Tibial nerve (tissue), 4 donors: Measurements from ENCODE around the gene RGS6.

Experiments used
- EP300 ChIP-seq, 2 donors: sonication (generic); formaldehyde crosslinking; IDR thresholded peaks; one replicate each; pipeline ENCODE4 v1.6.1; 2017; ENCODE audit warnings: antibody characterized with exemption in 2 of 2, mild to moderate bottlenecking in 1 of 2
- POLR2A ChIP-seq, 2 donors: fragments of 450-650 bp; IDR thresholded peaks; one replicate each; pipeline ENCODE4 v1.6.1; 2017; ENCODE audit warnings: antibody characterized with exemption in 2 of 2, mild to moderate bottlenecking in 2 of 2, moderate library complexity in 2 of 2
- TF ChIP-seq, protein P1 (sequence below), 5 experiments: fragments of 200-600 bp in 3 of 5; fragments of 450-650 bp in 2 of 5; sonication (generic) in 3 of 5; IDR thresholded peaks; one replicate each; pipeline ENCODE4 v1.5.1; 2016 to 2019; ENCODE audit warnings: antibody characterized with exemption in 5 of 5, mild to moderate bottlenecking in 3 of 5, moderate library complexity in 2 of 5

DNA sequence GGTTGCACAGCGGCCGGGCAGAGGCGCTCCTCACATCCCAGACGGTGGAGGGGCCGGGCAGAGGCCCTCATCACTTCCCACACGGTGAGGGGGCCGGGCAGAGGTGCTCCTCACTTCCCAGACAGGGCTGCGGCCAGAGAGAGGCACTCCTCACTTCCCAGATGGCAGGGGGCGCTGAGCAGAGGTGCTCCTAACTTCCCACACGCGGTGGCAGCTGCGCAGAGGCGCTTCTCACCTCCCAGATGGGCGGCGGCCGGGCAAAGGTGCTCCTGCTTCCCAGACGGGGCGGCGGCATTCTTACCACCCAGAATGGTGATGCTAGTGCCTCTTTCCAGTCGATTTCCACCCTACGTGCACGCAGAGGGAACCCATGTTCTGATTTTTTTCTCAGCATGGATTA is 304.4 kb downstream of the RGS6 start:
- TF ChIP-seq, protein P1, sequence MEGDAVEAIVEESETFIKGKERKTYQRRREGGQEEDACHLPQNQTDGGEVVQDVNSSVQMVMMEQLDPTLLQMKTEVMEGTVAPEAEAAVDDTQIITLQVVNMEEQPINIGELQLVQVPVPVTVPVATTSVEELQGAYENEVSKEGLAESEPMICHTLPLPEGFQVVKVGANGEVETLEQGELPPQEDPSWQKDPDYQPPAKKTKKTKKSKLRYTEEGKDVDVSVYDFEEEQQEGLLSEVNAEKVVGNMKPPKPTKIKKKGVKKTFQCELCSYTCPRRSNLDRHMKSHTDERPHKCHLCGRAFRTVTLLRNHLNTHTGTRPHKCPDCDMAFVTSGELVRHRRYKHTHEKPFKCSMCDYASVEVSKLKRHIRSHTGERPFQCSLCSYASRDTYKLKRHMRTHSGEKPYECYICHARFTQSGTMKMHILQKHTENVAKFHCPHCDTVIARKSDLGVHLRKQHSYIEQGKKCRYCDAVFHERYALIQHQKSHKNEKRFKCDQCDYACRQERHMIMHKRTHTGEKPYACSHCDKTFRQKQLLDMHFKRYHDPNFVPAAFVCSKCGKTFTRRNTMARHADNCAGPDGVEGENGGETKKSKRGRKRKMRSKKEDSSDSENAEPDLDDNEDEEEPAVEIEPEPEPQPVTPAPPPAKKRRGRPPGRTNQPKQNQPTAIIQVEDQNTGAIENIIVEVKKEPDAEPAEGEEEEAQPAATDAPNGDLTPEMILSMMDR (IDR thresholded peaks at IDR 0.05) = no peak
- TF ChIP-seq EP300 (IDR thresholded peaks at IDR 0.05) (no peak), POLR2A (IDR thresholded peaks at IDR 0.05) (no peak)
